ENCODE measurements around the gene B3GNT2.
"Not testable (repeated sequence)": the region's sequence is repeated elsewhere in the genome, so short reads cannot be mapped to it uniquely, and the experiment has no call there.

The B3GNT2 gene, protein sequence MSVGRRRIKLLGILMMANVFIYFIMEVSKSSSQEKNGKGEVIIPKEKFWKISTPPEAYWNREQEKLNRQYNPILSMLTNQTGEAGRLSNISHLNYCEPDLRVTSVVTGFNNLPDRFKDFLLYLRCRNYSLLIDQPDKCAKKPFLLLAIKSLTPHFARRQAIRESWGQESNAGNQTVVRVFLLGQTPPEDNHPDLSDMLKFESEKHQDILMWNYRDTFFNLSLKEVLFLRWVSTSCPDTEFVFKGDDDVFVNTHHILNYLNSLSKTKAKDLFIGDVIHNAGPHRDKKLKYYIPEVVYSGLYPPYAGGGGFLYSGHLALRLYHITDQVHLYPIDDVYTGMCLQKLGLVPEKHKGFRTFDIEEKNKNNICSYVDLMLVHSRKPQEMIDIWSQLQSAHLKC

DNA sequence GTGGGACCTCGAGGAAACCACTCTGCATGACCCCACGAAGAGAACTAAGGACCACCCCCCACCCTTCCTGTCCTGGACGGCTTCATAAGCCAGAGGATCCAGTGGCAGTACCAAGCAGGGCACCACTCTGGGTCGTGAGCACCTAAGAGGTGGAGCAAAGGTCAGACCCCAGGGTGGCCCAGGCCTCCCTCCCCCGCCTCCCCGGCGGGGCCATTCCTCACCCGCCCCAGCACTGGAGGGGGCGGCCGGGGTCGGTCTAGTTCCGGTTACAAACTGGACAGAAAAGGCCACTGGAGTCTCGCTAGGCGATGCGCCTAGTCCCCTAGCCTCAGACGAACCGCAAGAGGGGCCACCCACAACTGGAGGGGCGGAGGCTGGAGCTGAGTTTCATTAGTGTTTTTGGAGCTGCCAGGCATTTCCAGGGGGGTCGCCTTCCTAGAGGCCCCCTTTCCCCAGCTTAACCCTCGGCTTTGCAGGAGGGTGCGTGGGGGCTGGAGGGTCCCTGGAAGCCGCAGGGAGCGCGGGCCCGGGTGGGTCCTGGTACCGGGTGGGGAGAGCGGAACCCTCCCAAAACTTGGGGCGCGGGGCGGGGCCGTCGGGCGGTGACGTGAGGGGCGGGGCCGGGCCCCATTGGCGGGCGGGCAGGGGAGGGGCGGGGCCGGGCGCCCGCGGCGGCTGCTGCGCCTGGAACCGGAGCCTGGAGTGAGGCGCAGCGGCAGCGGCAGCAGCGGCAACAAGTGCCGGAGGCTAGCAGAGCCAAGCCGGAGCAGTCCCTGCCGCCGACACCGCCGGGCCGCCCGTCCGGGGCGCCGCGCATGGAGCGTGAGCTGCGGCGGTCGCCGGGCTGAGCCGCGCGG, at the start of gene B3GNT2:
B3GNT2 (plus strand) TSS at position 695 of the 857 bp plus-strand sequence. CDS start 26,106 bp downstream, outside the sequence.
- in situ Hi-C loops (cut with MboI; ENCODE audit: low sequenced_read_pairs), result no loop called here

DNA sequence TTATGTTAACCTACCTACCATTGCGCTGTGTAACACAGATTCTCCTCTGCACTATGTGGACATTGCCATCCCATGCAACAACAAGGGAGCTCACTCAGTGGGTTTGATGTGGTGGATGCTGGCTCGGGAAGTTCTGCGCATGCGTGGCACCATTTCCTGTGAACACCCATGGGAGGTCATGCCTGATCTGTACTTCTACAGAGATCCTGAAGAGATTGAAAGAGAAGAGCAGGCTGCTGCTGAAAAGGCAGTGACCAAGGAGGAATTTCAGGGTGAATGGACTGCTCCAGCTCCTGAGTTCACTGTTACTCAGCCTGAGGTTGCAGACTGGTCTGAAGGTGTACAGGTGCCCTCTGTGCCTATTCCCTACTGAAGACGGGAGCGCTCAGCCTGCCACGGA, 49.1 kb upstream of the B3GNT2 start:
- in situ Hi-C loops (cut with MboI; ENCODE audit: low sequenced_read_pairs), result not testable (repeated sequence)

GRCh38 chr2:62147610-62148301, 48.2 kb upstream of the B3GNT2 start:
- in situ Hi-C loops (cut with MboI; ENCODE audit: low sequenced_read_pairs), result no loop called here

DNA sequence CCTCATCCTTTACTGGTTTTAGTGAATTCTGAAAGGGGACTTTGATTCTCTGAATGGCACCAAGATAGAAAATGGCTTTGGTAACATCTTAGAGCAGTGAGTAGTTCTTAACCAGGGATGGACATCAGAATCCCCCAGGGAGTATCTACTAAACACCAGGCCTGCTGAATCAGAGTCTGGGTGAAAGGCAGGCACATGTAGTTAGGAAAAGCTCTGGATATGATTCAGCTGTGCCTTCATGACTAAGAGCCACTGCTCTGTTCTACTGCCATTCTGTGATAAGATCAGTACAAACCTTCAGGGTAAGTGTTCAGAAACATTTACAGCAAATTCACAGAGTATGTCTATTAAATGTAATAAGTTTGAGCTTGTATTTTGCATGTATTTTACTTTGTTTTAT, 46.2 kb upstream of the B3GNT2 start:
- in situ Hi-C loops (cut with MboI; ENCODE audit: low sequenced_read_pairs), result no loop called here

GRCh38 chr2:62150597-62151305, 45.2 kb upstream of the B3GNT2 start:
- in situ Hi-C loops (cut with MboI; ENCODE audit: low sequenced_read_pairs), result no loop called here

GRCh38 chr2:62151306-62151638, 44.6 kb upstream of the B3GNT2 start:
- in situ Hi-C loops (cut with MboI; ENCODE audit: low sequenced_read_pairs), result no loop called here

DNA sequence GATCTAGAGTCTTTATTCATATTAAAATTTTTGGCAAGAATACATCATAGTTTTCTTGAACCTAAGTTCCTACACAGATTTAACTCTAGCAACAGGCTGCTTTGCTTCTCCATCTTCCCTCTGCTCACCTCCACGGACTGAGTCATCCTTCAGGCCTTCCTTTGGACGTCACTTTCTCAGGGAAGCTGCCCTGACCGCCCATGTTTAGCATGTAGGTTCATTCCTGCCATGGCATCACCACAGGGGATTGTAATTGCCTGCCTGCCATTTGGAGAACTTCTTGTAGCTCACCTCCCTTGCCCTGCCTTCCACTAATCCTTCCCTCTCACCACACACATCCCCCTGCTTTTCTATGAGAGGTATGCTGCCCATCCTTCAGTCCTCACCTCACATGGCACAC, 43.9 kb upstream of the B3GNT2 start:
- in situ Hi-C loops (cut with MboI; ENCODE audit: low sequenced_read_pairs), result no loop called here

DNA sequence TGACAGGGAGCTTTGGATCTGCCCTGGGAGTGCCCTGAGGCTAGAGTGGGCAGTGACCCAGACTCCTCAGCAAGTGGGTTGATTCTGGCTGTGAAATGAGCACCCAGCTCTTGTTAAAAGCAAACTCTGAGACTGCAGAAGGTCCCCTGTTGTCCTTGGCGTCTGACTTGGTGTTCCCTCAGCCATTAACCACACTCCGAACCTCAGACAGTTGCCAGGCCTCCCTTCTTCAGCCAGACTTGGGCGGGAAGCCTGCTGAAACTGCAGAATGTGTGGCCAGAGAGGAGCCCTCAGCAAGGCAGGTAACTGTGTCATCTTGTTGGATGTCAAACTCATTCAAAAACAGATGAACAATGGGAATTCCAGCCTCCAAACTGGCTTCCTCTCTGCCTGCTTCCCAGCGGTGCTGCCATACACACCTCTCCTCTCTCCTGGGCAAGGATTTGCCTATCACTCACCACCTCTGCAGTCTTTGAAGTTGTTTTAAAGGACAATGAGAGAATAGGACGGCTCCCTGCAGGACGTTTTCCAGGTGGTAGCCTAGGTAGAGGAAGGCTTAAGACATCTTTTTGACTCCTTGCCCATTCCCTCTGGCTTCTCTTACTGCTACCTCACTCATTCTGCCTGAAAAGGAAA, 38.9 kb upstream of the B3GNT2 start:
- in situ Hi-C loops (cut with MboI; ENCODE audit: low sequenced_read_pairs), result no loop called here

GRCh38 chr2:62158444-62159121, 37.3 kb upstream of the B3GNT2 start:
- in situ Hi-C loops (cut with MboI; ENCODE audit: low sequenced_read_pairs), result no loop called here

DNA sequence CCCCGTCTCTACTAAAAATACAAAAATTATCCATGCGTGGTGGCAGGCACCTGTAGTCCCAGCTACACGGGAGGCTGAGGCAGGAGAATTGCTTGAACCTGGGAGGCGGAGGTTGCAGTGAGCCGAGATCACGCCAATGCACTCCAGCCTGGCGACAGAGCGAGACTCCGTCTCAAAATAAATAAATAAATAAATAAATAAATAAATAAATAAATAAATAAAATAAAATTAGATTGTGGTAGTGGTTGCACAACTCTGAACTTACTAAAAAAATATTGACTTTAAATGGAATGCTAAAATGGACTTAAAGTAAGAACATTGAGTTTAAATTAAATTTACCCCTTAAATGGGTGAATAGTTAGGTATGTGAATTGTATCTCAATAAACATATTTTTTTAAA, 35.2 kb upstream of the B3GNT2 start:
- in situ Hi-C loops (cut with MboI; ENCODE audit: low sequenced_read_pairs), result not testable (repeated sequence)

- in situ Hi-C loops (cut with MboI; ENCODE audit: low sequenced_read_pairs), result no loop called here
Measured at GRCh38 chr2:62163106-62163831, 32.6 kb upstream of the B3GNT2 start.

DNA sequence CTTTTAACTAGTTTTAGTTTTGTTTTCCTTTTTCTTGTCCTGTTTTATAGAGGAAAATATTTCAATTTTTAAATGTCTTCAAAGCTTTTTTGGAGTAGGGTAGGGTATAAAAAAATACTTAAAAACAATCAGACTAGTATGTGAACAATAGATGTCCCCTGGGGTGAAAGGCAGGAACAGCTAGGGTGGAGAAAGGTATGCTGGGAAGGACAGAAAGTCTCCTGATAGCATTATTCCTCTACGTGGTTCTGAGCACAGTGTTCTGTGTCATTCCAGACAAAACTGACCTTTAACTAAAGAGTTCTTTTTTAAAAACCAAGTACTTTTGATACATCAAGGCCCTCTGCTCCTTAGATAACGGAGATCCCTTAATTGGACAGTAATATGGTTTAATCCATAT, 32.1 kb upstream of the B3GNT2 start:
- in situ Hi-C loops (cut with MboI; ENCODE audit: low sequenced_read_pairs), result no loop called here

DNA sequence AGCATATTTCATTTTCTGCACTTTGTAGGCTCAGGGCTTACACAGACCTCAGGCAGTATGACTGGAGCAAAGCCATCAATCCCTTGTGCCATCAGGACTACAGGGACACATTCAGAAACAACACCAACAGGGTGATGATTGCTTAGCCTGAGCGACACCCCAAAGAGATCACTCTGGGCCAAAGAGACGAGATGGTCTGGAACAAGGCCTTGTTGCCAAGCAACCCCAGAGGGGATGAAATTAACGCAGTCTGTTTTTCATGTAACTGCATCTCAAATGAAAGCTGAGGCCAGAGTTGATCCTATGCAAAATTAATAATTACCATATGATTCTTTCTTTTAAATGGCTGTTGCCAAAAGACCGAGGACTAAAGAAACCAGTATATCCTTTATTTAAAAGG, 20.2 kb upstream of the B3GNT2 start:
- in situ Hi-C loops (cut with MboI; ENCODE audit: low sequenced_read_pairs), result no loop called here

- in situ Hi-C loops (cut with MboI; ENCODE audit: low sequenced_read_pairs), result no loop called here
Measured at GRCh38 chr2:62176801-62177200, 19.1 kb upstream of the B3GNT2 start.

GRCh38 chr2:62177392-62178049, 18.4 kb upstream of the B3GNT2 start:
- in situ Hi-C loops (cut with MboI; ENCODE audit: low sequenced_read_pairs), result no loop called here

DNA sequence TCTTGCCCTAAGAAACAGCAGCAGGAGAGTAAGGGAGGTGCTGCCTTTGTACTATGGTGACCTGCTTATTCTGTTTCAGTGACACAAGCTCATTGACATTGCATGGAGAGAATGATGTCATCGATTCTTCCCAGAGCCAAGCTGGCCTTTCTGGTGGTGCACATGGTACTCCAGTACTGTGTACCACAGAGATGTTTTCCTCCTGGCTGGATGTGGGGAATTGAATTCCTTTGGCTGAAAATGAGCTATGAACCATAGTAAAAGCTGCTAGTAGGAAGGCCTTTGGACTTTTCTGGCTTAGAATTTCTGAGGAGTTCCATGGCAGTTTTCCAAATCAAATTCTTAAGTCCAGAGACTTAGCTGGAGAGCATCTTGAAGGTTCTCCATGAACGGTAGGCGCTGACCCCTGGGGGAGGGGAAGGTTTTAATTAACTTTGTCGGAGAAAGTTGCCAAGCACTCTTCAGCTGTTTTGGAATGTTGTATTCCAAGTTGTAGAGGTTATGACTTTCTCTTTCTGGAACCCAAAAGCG, 17.1 kb upstream of the B3GNT2 start:
- in situ Hi-C loops (cut with MboI; ENCODE audit: low sequenced_read_pairs), result no loop called here

GRCh38 chr2:62180975-62181374, 14.9 kb upstream of the B3GNT2 start:
- in situ Hi-C loops (cut with MboI; ENCODE audit: low sequenced_read_pairs), result no loop called here

- in situ Hi-C loops (cut with MboI; ENCODE audit: low sequenced_read_pairs), result no loop called here
Measured at GRCh38 chr2:62181843-62182242, 14.1 kb upstream of the B3GNT2 start.
